Amygdala (tissue), 56 donors: ENCODE data around the gene SMS.
A peak's percentile ranks its signal among the peaks of the same experiment; 100 is the strongest.

Source experiments
- DNase-seq, 56 donors: peaks; one replicate each; lab custom pipeline; 2025; lab: John Stamatoyannopoulos, UW

Gene SMS

GRCh38 chrX:21940356-21940829, at the start of gene SMS:
SMS (plus strand) TSS chrX:21940709; CDS start chrX:21940825, 116 bp downstream.
- peak in 46 of 56 donors; percentile 1 to 65 (median 26) for DNase-seq

- peak in 1 of 56 donors; percentile 1 for DNase-seq
Observed at GRCh38 chrX:21905313-21905712, 35.2 kb upstream of the SMS start.

GRCh38 chrX:21905953-21906352, 34.6 kb upstream of the SMS start:
- DNase-seq, result no peak

- peak in 1 of 56 donors; percentile 0 for DNase-seq
Observed at GRCh38 chrX:21907260-21907659, 33.2 kb upstream of the SMS start.

GRCh38 chrX:21911481-21911880, 29.0 kb upstream of the SMS start:
- DNase-seq, result no peak

GRCh38 chrX:21912220-21912619, 28.3 kb upstream of the SMS start:
- DNase-seq, result no peak

GRCh38 chrX:21912989-21913388, 27.5 kb upstream of the SMS start:
- no peak for DNase-seq

- no peak for DNase-seq
Observed at GRCh38 chrX:21926116-21926515, 14.4 kb upstream of the SMS start.

- DNase-seq, result no peak
Observed at GRCh38 chrX:21926527-21927278, 13.8 kb upstream of the SMS start.

GRCh38 chrX:21929209-21929608, 11.3 kb upstream of the SMS start:
- no peak for DNase-seq

- DNase-seq, result no peak
Observed at GRCh38 chrX:21930986-21931385, 9.5 kb upstream of the SMS start.

GRCh38 chrX:21932292-21933002, 8.1 kb upstream of the SMS start:
- no peak for DNase-seq

- DNase-seq, result no peak
Observed at GRCh38 chrX:21933077-21933476, 7.4 kb upstream of the SMS start.

GRCh38 chrX:21934414-21934813, 6.1 kb upstream of the SMS start:
- no peak for DNase-seq

GRCh38 chrX:21939906-21940305, 603 bp upstream of the SMS start:
- DNase-seq, result no peak

- DNase-seq, result no peak
Observed at GRCh38 chrX:21943460-21944135, 3.1 kb downstream of the SMS start.

GRCh38 chrX:21944136-21944615, 3.7 kb downstream of the SMS start:
- no peak for DNase-seq

- no peak for DNase-seq
Observed at GRCh38 chrX:21946925-21947641, 6.6 kb downstream of the SMS start.

- DNase-seq, result no peak
Observed at GRCh38 chrX:21947671-21948070, 7.2 kb downstream of the SMS start.

- DNase-seq, result no peak
Observed at GRCh38 chrX:21948897-21949578, 8.5 kb downstream of the SMS start.
